T follicular helper cell (primary cell): ENCODE measurements around the gene NEDD4.
"Not testable (repeated sequence)": the region's sequence is repeated elsewhere in the genome, so short reads cannot be mapped to it uniquely, and the experiment has no call there.

ENCODE experiments used
- DNase-seq: peaks from one replicate; pipeline ENCODE4 v3.0.0-alpha.2; 2020; ENCODE audit warnings: low read depth

NEDD4 gene

GRCh38 chr15:55893852-55894251, 99.6 kb downstream of the NEDD4 start:
- no peak for DNase-seq

DNA sequence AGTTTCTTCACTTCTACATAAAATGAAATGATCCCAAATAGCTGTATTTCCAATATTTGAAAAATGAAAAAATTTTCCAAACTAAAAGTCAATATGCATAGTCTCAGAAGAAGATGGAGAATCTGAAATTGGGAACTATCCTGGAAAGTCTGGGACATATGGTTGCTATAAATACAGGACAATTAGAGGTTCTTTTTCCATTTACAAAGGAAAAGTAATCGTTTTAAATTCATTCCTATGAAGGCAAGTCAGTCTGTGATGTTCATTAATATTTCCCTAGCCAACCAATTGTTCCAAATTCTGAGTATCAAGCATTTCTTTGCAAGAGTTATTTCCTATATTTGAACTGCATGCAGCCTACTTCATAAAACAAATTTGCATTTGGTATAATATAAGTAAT, 102.2 kb downstream of the NEDD4 start:
- DNase-seq = no peak

GRCh38 chr15:55884223-55884622, 109.2 kb downstream of the NEDD4 start:
- DNase-seq = no peak

- no peak for DNase-seq
Observed at GRCh38 chr15:55879181-55879580, 114.2 kb downstream of the NEDD4 start.

GRCh38 chr15:55873024-55873720, 120.2 kb downstream of the NEDD4 start:
- no peak for DNase-seq

- DNase-seq = no peak
Observed at GRCh38 chr15:55872471-55872870, 120.9 kb downstream of the NEDD4 start.

GRCh38 chr15:55869660-55870059, 123.8 kb downstream of the NEDD4 start:
- DNase-seq = no peak

GRCh38 chr15:55868707-55869106, 124.7 kb downstream of the NEDD4 start:
- DNase-seq = no peak

DNA sequence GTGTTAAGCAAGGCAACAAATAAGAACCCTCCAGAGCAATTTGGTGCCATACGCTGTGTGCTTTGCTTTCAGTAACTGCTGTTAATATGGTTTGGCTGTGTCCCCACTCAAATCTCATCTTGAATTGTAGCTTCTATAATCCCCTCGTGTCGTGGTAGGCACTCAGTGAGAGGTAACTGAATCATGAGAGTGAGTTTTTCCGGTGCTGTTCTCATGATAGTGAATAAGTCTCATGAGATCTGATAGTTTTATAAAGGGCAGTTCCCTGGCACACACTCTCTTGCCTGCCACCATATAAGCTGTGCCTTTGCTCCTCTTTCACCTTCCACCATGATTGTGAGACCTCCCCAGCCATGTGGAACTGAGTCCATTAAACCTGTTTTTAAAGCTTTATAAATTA, 125.1 kb downstream of the NEDD4 start:
- not testable (repeated sequence) for DNase-seq

- no peak for DNase-seq
Observed at GRCh38 chr15:55863911-55864310, 129.5 kb downstream of the NEDD4 start.

- no peak for DNase-seq
Observed at GRCh38 chr15:55861115-55861514, 132.3 kb downstream of the NEDD4 start.

DNA sequence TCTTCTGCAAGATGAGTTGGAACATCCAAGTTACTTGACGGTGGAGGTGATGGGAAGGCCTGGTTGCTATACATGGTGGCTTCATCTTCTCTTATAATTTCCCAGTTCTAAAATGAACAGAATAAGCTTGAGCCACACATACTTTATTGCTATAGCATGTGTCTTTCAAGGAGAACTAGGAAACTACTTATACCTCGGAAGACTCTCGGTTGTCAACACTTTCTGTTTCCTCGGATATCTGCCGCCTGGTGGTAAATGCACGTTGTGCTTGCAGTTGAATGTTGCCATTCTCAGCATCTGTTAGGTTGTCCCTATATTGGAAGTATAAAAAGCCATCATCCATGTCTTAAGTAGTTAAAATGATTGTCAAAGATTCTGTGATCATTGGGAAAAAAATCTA, 132.9 kb downstream of the NEDD4 start:
- no peak for DNase-seq

DNA sequence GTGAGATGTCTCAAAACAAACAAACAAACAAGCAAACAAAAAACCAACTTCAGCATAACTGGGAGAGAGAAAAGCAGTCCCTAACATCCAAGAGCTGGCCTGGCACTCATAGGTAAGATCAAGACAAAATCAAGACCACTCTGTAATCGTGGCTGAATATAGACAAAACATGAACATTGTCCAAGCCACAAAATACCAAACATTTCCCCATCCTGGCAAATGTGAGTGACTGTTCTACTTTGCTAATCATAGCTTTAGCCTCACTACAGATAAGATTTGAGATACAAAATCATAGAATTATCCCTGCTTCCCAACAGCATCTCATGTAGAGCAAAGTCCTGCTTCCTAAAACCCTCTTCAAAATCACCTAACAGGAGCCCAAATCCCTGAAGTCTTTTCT, 133.7 kb downstream of the NEDD4 start:
- no peak for DNase-seq

DNA sequence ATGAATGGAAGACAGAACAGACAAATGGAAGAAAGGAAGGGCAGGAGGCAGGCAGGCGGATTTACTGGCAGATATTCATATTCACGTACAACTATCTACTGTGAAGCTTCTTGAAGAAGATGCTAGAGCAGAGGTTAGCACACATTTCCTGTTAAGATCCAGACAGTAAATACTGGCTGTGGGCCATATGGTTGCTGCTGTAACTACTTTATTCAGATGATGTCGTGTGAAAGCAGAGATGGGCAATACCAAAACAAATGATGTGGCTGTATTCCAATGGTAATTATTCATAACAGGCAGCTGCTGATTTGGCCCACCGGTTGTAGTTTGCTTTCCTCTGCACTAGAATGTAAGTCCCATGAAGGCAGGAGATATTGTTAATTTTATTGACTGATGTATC, 134.8 kb downstream of the NEDD4 start:
- no peak for DNase-seq

DNA sequence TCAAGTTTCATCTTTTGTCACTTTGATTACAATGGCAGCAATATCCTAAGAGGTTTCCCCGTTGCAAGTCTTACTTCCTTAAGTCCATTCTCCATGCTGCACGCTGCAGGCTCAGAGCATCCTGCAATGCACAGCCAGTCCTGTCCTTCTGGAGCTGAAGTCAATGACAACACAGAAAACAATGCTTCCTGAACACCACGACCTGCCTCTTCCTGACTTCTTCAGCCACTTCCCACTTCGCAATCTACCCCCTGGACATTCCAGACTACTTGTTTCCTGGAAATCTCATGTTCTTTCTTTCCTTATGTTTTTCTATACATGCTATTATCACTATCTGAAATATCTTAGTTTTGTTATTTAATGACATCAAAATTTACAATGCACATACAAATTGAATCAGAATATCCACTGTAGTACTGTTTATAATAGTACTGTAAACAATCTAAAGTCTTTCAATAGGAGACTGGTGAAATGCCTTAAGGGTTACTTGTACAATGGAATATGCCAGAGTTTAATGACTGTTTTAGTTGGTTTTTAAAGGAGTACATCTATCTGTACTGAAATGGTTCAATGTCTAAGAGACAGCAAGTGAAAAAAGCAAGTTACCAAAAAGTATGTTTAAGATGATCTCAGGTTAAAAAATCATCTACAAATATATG, 136.8 kb downstream of the NEDD4 start:
- no peak for DNase-seq

GRCh38 chr15:55853134-55853533, 140.3 kb downstream of the NEDD4 start:
- no peak for DNase-seq

DNA sequence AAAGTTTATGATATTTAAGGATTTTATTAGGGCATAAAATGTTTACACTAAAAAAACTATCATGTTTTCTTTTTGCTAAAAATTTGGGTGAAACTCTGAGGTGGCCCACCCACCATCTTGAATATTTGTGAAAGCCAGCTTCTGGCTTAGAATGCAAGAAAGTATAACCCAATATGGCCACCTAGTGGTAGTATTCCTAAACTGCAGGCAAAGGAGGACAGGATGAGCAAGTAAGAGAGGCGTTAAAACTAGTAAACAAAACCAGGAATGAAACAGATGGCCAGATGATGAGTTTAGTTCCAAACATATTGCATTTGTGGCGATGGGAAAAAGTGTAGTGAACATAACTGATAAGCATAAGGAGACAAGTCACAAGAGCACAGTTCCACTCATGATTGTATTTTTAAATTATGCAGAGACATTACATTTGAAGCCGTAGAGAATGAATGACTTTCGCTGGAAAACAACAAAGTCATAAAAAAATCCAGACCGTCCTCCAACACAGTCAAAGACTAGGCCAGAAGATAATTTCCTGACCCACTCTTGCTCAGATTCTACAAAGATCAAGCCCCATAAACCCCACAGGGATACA, 147.2 kb downstream of the NEDD4 start:
- DNase-seq = peak; percentile 12

DNA sequence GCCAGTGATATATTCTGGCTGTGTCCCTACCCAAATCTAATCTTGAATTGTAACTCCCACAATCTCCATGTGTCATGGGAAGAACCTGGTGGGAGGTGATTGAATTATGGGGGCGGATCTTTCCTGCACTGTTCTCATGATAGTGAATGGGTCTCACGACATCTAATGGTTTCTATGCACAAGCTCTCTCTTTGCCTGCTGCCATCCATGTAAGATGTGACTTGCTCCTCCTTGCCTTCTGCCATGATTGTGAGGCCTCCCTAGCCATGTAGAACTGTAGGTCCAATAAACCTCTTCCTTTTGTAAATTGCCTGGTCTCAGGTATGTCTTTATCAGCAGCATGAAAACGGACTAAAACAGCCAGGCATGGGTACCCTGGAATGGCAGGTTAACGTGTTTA, 150.5 kb downstream of the NEDD4 start:
- DNase-seq = not testable (repeated sequence)

- no peak for DNase-seq
Observed at GRCh38 chr15:55835866-55836265, 157.5 kb downstream of the NEDD4 start.

GRCh38 chr15:55834331-55834730, 159.1 kb downstream of the NEDD4 start:
- DNase-seq = no peak

DNA sequence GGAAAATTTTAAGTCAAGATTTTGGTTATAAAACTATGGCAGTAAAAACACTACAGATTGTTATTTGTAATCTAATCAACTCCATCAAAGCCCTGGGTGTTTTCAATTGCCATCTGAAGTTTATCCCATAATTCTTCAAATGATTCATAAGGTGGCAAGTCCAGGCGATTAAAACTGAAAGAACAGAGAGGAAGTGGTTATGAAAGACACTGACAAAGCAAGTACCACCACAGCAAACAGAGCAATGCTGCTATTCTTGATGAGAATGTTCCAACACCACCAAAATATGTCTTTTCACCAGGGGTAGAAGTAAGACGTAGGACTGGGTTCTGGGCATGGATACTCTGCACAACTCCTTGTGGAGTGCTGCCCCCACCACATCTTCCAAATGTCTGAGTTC, 163.6 kb downstream of the NEDD4 start:
- no peak for DNase-seq

DNA sequence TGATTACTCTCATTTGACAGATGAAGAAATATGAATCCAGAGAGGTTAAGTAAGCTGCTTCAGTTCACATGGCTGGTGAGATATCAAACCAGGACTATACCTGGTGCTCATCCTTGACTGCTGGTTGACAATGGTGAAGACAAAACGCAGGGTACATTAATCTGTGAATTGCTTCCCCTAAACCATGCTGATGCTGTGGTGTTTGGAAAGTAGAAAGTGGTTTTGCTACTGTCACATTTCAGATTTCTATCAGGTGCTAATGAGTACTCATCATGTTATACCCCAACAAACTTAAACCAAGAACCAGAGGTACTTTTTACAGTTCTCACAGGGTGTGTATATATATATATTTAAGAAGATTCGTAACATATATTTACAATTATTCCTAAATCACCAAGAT, 165.5 kb downstream of the NEDD4 start:
- DNase-seq = no peak

DNA sequence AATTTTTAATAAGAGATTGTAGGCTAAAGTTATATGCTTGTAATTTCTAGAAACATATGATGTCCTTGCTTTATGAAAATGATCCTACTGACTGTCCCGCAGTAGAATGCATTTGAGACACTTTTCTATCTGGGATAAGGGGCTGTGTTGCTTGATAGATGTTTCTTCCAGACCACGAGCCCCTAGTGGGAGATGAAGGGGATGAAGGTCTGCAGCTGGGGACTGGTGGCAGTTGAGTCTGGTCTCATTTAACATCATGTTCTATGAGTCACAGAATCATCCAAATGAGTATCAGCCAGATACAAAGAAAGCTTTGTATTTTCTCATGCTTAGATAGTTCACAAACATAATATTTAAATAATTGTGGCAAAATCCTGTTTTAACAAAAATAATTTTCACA, 166.2 kb downstream of the NEDD4 start:
- no peak for DNase-seq
